NCI-H748 treated with DMSO at 0.1 percent for 48 hours (cell line): ENCODE data around the gene ZBBX.

Experiments
- DNase-seq: peaks from one replicate; lab custom pipeline; 2025; lab: John Stamatoyannopoulos, UW

The ZBBX gene

DNA sequence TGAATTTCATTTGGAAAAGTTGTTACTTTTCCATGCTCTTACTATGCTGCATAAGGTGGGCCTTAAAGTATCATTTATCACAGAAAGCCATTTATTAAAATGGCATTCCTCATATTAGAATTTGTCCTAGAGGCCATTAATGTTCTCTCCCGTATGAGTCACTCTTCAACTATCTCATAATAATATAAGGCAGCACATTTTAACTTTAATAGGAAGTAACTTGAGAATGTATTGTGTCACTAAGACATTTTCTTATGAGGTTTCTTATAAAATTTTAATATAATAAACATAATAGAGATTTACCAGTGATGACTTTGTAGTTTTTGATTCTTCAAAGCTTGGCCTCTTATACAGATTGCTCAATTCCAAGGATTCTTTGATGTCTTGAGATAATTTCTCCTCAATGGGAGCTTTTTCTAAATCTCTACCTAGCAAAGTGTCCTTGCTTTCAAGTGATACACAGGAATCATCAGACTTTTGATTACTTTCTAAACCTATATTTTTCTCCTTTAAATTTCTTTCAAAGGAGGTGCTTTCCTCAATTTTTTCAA, 74.7 kb downstream of the ZBBX start:
- DNase-seq: no peak

DNA sequence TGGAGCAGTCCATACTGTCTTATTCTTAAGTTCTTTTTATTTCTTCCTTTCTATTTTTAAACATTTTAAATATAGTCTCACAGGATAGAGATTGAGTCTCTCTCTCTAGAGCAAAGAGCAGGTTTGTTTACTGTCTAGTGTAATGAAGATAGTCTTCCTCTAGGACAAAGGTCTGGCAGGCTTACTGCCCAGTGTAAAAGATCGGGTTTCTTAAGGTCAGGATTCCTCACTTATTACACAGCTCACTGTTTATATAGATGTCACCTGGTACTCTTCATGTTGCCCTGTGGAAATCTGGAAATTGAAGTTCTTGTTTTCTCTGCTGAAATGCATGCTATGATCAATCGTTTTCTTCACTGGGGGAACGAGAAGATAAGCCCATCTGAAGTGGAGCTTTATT, 76.0 kb downstream of the ZBBX start:
- no peak for DNase-seq

DNA sequence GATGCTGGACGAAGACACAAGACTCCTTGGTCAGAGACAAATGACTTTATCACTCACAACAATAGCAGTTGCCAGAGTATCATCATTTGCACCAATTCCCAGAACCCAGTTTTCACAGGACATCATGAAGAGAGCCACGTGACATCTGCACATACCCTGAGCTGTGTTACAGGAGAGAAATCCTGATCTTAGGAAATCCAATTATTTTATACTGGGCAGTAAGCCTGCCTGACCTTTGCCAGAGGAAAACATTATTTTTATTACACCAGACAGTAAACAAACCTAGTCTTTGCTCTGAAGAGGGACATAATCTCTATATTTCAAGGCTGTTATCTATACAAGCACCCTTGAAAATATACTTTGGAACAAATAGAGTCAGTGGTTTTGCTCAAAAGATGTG, 77.4 kb downstream of the ZBBX start:
- DNase-seq: no peak

DNA sequence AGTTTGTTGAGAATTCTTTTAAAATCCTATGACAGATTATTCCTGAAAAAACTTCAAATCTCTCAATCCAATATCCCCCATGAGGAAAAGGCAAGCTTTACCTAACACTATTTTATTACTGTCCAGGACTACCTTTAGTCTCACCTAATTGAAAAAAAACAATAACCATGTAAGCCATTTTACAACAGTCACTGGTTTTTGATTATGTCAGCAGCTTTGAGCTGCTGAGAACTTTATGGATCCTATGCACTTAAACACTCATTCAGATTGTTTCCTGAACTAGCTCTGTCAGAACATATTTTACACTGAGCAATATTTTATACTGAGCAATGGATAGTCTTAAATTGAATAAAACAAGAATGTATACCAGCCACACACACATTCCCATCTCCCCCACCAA, 79.9 kb downstream of the ZBBX start:
- DNase-seq: no peak

DNA sequence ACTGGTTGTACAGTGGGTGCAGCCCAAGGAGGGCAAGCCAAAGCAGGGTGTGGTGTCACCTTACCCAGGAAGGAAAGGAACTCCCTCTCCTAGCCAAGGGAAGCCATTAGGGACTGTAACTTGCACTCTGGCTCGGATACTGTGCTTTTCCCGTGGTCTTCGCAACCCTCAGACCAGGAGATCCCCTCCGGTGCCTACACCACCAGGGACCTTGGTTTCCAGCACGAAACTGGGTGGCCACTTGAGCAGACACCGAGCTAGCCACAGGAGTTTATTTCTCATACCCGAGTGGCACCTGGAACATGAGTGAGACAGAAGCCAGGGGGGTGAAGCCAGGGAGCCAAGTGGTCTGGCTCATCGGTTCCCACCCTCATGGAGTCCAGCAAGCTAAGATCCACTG, 90.7 kb downstream of the ZBBX start:
- no peak for DNase-seq

DNA sequence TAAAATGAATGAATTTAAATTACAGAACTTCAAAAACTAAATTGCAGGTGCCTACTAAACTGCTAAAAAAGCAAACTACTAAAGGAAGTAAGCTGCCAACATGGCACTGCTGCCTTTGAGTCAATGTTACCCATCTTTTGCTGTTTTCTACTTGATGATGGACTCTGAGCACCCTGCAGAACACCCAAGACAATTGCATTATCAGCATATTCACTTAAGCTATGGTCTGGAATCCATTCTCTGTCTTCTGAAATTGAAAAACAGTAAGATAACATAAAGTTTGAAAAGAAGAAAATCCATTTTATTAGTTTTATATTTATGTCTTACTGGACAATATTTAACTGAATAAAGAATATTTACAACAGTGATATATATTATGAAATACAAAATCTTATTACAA, 91.4 kb downstream of the ZBBX start:
- DNase-seq: no peak

DNA sequence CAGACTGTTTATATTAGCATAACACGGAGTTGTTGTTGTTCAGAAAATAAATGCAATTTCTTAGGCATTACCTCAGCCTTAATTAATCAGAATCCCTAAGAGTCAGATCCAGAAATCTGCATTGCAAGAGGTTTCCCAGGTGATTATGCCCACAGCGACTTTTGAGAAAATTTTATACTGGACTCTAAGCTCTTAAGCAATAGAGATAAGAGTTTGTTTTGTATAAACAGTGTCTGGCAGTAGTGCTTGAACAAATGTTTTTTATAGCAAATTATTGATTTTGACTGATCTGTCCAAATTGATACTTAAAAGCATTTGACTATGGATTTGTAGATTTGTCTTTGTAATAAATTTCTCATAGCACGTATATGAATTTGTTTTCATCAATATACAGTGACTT, 92.8 kb downstream of the ZBBX start:
- no peak for DNase-seq

DNA sequence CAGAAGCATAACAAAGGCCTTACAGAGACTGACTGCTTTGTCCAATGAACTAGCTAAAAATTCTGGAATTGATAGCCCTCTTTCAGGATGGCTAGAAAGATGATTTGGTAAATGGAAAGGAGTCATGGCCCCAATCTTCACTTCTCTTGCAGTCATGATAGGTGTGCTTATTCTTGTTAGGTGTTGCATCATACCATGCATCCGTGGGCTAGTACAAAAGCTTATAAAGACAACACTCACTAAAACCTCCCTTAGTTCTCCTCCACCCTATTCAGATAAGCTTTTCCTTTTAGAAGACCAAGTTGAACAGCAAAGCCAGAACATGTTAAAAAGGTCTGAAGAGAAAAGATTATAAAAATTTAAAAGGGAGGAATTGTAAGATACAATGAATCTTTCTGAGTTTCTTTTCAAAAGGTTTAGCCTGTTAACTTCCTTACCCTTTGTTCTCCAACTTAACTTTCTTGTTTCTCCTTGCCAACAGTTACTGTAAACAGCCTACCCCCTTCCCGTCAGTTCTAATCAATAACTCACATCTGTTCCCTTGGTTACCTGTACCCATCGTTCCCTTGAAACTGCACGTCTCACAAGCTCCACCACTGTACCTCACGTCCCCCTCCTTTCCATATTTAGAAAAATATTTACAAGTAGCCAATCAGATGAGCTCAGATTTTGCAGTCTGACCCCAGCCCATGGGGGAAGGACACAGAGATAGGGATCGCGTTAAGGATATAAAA, 105.8 kb downstream of the ZBBX start:
- DNase-seq: no peak

DNA sequence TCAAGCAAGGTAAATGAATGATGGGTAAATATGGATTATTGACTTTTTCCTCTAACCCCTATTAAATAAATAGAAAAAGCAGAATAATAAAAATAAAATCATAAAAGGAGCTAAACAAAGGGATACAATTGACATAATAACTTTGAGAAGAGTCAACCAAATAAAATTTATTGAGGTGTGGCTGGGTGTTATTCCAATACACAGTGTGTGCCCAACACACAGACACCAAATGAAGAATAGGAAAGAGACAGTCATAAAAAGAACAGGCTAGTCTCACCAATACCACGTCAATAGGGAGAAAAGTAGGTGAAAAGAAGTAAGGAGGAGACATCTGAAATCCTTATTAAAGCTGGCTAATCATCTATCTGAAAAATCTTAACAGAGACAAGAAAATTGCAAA, 127.1 kb downstream of the ZBBX start:
- DNase-seq: no peak

GRCh38 chr3:167251678-167252077, 128.4 kb downstream of the ZBBX start:
- no peak for DNase-seq

DNA sequence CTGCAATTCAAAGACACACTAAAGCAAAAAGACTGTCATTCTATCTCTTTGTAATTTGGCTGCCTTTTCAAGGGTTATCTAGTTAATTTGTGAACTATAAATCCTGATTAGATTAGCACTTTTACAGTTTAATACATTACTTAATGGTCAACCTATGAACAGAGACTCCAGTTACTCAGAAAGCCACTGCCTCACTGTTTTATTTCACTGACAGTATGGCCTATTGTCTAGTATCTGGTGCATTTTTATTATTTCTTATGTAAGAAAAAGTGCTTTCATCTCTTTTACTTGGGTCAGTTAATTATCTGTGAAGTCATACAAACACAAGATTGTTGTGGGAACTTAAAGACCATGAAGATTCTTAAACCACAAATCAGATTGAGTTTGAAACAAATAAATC, 133.8 kb downstream of the ZBBX start:
- DNase-seq: no peak

GRCh38 chr3:167241048-167241845, 138.8 kb downstream of the ZBBX start:
- no peak for DNase-seq

DNA sequence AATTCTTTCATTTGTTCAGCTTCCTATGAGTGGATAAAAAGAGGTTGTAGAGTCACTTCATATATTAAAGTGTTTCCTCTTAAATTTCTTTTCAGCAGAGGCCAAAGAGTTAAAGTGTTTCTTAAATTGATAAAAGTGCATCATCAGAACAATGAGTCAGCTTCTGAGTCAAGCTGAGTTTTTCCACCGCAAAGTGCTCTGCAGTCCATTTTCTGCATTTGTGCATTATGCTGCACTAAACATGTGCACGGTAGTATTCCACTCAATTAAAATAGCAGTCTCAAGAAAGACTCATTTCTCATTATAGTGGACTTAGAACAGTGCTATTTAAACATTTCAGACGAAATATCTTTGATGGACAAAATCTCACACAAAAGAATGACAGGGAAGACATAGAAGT, 152.0 kb downstream of the ZBBX start:
- DNase-seq: no peak

GRCh38 chr3:167225821-167226220, 154.3 kb downstream of the ZBBX start:
- no peak for DNase-seq

DNA sequence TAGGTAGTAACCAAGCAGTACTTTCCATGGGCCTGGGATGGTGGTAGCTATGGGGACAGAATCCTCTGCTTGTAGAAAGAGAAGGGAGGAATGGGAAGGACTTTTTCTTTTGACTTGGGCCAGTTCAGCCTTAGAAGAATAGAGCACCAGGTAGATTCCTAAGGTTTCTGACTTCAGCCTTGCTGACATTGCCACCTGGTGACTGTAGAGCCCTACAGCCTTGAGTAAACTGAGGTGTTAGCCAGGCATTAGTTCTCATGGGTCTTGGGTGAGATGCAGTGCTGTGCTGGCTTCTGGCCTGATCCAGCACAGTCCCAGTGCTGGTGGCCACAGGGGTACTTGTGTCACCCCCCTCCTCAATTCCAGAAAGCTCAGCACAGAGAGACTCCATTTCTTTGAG, 171.1 kb downstream of the ZBBX start:
- no peak for DNase-seq

DNA sequence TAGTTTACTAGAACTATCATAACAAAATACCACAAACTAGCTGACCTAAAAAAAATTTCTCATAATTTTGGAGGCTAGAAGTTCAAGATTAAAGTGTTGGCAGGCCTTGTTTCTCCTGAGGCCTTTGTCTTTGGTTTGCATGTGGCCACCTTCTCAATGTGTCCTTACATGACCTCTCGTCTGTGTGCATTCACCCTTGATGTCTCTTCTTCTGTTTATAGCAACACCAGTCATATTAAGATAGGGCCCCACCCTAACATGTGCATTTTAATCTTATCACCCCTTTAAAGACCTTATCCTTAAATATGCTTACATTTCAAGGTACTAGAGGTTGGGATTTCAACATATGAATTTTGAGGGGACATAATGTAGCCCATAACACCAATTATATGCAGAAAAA, 177.0 kb downstream of the ZBBX start:
- DNase-seq: no peak

DNA sequence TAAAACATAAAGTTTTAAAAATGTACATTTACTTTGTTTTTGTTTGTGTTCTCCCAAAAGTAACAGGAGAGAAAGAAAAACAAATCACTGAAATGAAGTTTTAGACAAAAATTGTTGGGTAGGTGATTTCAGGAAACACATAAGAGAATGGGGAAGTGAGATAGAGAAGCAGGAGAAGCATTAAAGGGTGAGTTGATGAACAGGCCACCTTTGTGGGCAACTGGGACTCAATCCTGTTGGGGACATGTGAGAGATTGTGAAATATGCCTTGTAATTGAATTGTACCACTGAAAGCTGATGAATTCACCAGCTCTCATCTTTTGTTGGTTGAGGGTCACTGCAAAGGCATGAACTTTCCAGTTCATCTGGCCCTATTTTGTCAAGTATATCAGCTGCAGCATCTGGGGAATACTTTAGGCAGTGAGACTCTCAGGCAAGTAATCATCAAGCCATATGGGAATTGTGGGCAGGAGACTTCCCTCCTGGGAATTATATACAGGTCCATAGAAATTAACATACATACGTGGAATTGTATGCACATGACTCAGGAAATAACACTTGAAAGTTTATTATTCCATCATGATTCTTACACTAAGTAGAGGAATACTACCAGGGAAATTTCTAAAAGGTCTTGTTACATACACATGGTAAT, 181.0 kb downstream of the ZBBX start:
- DNase-seq: no peak
